DLD1 (cell line): Measurements from ENCODE around the gene PTPN22.

Experiments used
- in situ Hi-C: cut with HindIII; loops from 2 replicates; pipeline ENCODE4 v1.10.0; 2017; ENCODE audit warnings: low sequenced_read_pairs

The PTPN22 gene

DNA sequence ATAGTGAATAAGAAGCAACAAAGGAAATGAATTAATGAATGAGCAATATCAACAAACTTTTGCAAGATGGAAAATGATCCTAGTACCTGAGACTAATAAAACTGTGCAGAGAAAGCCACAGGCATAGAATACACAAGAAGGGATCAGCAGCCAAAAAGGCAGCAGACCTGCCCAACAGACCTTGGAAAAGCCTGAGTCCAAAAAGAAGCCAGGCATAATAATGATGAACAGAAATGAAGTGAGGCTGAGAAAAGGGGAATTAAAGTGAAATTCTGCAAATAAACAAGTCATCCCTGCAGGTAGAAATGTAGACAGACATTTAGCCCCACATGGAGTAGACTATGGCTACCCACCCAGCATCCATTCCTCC lies 101.9 kb downstream of the PTPN22 start:
- in situ Hi-C loops, result no loop called here

- in situ Hi-C loops, result no loop called here
Observed at GRCh38 chr1:113768916-113769600, 102.5 kb downstream of the PTPN22 start.

- in situ Hi-C loops, result no loop called here
Observed at GRCh38 chr1:113765306-113766230, 105.9 kb downstream of the PTPN22 start.
